Gastrocnemius medialis (tissue), 4 donors: Measurements from ENCODE around the gene H19. TPM values are rescaled to one million over a fixed set of nuclear protein-coding genes. Genes with fewer than 3 reads are reported as not detected.

Experiments used
- ATAC-seq, 2 donors: fragments of 150-250 bp; one replicate each; pipeline ENCODE4 v1.9.1; 2016
- DNase-seq, 2 donors: peaks; one replicate each; pipeline ENCODE4 v3.0.0-alpha.2; 2019
- H3K27ac ChIP-seq, 4 donors: fragments of 200-600 bp; sonication (generic); 1 replicate in 1 of 4; 2 replicates in 3 of 4; pipeline ENCODE4 v1.5.1; 2016 to 2018; ENCODE audit warnings: mild to moderate bottlenecking in 2 of 4, moderate library complexity in 1 of 4
- H3K27me3 ChIP-seq, 3 donors: fragments of 200-600 bp; sonication (generic) in 2 of 3; 1 replicate in 1 of 3; 2 replicates in 2 of 3; pipeline versions ENCODE4 v1.5.1 to v1.6.0; 2016 to 2019; ENCODE audit warnings: mild to moderate bottlenecking in 1 of 3, moderate library complexity in 1 of 3
- H3K36me3 ChIP-seq, 2 donors: fragments of 200-600 bp; sonication (generic) in 1 of 2; one replicate each; pipeline ENCODE4 v1.5.1; 2017 to 2018
- H3K4me1 ChIP-seq, 2 donors: fragments of 200-600 bp; sonication (generic) in 1 of 2; one replicate each; pipeline ENCODE4 v1.5.1; 2016 to 2017; ENCODE audit warnings: mild to moderate bottlenecking in 2 of 2
- H3K4me3 ChIP-seq, 4 donors: fragments of 200-600 bp; sonication (generic) in 3 of 4; 1 replicate in 1 of 4; 2 replicates in 3 of 4; pipeline ENCODE4 v1.5.1; 2016 to 2019; ENCODE audit warnings: mild to moderate bottlenecking in 2 of 4
- H3K9me3 ChIP-seq, 3 donors: fragments of 200-600 bp; sonication (generic) in 2 of 3; 1 replicate in 1 of 3; 2 replicates in 2 of 3; pipeline ENCODE4 v1.5.1; 2016 to 2019
- POLR2A ChIP-seq, 2 donors: fragments of 450-650 bp; IDR thresholded peaks; one replicate each; pipeline ENCODE4 v1.6.1; 2017; ENCODE audit warnings: antibody characterized with exemption in 2 of 2, mild to moderate bottlenecking in 2 of 2, moderate library complexity in 2 of 2
- in situ Hi-C, 4 donors: fragments of 200-750 bp; cut with MboI; loops; one replicate each; pipeline versions ENCODE4 v1.15.0 to v1.8.0; 2017; ENCODE audit warnings: low sequenced_read_pairs in 4 of 4
- intact Hi-C: fragments of 100-400 bp; cut with DNase I; formaldehyde crosslinking; loops from one replicate; pipeline ENCODE4 v1.15.1; 2023; ENCODE audit warnings: low total_unique reads
- total RNA-seq, 4 donors: library from RNA; depleted of rRNA; stranded (reverse); fragments of >200 nt; gene quantifications; one replicate each; pipeline versions ENCODE4 v1.1.0 to v1.2.3, GENCODE V29; 2016
- TF ChIP-seq, protein P1 (sequence below), 5 experiments: fragments of 450-650 bp in 3 of 5; fragments of 200-600 bp in 2 of 5; sonication (generic) in 2 of 5; IDR thresholded peaks in 4 of 5; conservative IDR thresholded peaks in 1 of 5; 1 replicate in 4 of 5; 2 replicates in 1 of 5; pipeline ENCODE4 v1.5.1; 2016 to 2019; ENCODE audit warnings: antibody characterized with exemption in 5 of 5, mild to moderate bottlenecking in 3 of 5, moderate library complexity in 3 of 5

H19 gene
- total RNA-seq, 4 donors from 2014 or later: 1,088 to 2,877 (median 2,059) TPM

DNA sequence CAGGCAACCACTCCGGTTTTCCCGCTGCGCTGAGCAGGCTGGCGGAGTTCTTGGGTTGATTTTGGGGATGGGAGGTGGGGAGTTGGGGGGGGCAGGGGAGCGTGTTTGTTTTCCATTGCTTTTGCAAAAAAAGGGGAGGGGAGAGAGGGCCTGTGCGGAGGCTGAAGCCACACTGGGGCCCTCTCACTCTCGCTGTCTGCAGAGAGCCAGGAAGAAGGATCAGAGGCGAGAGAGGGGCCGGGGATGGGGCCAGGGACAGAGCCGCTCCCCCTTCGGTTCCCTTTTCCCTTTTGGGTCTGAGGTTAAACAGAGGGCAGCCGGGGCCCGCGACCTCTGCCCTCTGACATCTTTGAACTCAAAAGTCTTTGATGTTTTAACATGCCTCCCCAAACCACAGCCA, 17.4 kb upstream of the H19 start:
- DNase-seq: no peak
- H3K4me3 ChIP-seq: no peak overlapping the region
- in situ Hi-C loops: no loop called here
- intact Hi-C loops: no loop called here
- no peaks in the 10 kb centered on the region for H3K9me3 ChIP-seq
- H3K4me1 ChIP-seq: no peaks in the 10 kb centered on the region
- H3K27me3 ChIP-seq: no peaks in the 10 kb centered on the region
- TF ChIP-seq POLR2A (IDR thresholded peaks at IDR 0.05): no peak
- TF ChIP-seq, protein P1, sequence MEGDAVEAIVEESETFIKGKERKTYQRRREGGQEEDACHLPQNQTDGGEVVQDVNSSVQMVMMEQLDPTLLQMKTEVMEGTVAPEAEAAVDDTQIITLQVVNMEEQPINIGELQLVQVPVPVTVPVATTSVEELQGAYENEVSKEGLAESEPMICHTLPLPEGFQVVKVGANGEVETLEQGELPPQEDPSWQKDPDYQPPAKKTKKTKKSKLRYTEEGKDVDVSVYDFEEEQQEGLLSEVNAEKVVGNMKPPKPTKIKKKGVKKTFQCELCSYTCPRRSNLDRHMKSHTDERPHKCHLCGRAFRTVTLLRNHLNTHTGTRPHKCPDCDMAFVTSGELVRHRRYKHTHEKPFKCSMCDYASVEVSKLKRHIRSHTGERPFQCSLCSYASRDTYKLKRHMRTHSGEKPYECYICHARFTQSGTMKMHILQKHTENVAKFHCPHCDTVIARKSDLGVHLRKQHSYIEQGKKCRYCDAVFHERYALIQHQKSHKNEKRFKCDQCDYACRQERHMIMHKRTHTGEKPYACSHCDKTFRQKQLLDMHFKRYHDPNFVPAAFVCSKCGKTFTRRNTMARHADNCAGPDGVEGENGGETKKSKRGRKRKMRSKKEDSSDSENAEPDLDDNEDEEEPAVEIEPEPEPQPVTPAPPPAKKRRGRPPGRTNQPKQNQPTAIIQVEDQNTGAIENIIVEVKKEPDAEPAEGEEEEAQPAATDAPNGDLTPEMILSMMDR (IDR thresholded peaks at IDR 0.05 in 4 of 5, conservative IDR thresholded peaks at IDR 0.05 in 1 of 5): no peak
- ATAC-seq: no peak
- no peaks in the 10 kb centered on the region for H3K36me3 ChIP-seq
- no peak overlapping the region for H3K27ac ChIP-seq

DNA sequence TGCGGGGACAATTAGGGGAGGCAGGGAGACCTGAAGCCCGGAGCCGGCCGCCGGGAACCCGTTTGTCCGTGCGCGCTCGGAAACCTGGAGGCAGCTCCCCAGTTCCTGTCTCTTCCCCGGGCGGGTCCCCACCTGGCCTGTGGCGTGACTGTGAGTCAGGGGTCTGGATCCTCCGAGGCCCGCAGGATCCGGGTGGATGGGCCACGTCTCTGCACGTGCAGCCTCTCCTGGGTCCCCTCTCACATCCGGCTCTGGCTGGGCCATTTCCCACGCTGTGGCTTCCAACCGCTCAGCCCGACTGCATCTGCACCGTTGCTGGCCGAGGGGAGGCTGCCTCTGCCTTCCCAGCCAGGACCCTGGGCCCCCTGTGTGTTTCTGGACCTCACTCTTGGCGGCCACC, 14.8 kb upstream of the H19 start:
- no peak overlapping the region for H3K27ac ChIP-seq
- TF ChIP-seq POLR2A (IDR thresholded peaks at IDR 0.05): no peak
- TF ChIP-seq, protein P1 (IDR thresholded peaks at IDR 0.05 in 4 of 5, conservative IDR thresholded peaks at IDR 0.05 in 1 of 5): no peak
- no peak for ATAC-seq

DNA sequence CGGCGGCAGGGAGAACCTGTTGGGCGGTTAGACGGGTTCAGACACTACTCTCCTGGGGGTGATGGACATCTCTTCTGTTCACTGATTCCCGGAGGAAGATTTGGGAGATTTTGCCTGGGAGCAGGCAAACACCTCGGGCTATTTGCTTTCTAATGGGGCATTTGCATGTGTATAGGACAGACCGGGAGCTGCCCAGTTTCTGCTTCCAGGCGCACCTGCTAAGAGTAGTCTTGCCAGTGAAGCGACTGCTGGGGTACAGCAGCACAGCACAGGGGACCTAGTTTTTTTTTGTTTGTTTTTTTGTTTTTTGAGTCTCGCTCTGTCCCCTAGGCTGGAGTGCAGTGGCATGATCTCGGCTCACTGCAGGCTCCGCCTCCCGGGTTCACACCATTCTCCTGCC, 6.8 kb upstream of the H19 start:
- in situ Hi-C loops: no loop called here
- DNase-seq: no peak
- intact Hi-C loops: no loop called here
- TF ChIP-seq POLR2A (IDR thresholded peaks at IDR 0.05): no peak
- TF ChIP-seq, protein P1 (IDR thresholded peaks at IDR 0.05 in 4 of 5, conservative IDR thresholded peaks at IDR 0.05 in 1 of 5): no peak
- Histone ChIP-seq H3K27ac (no peak overlapping the region), H3K4me3 (no peak overlapping the region), H3K9me3 (no peaks in the 10 kb centered on the region), H3K27me3 (no peaks in the 10 kb centered on the region), H3K4me1 (no peaks in the 10 kb centered on the region), H3K36me3 (no peaks in the 10 kb centered on the region)
- ATAC-seq: no peak

More for the DNA sequence above, 14.8 kb upstream of the H19 start:
- intact Hi-C loops: no loop called here
- Histone ChIP-seq H3K27me3 (no peaks in the 10 kb centered on the region), H3K36me3 (no peaks in the 10 kb centered on the region), H3K4me1 (no peaks in the 10 kb centered on the region), H3K4me3 (no peak overlapping the region), H3K9me3 (no peaks in the 10 kb centered on the region)
- no peak for DNase-seq
- in situ Hi-C loops: no loop called here

DNA sequence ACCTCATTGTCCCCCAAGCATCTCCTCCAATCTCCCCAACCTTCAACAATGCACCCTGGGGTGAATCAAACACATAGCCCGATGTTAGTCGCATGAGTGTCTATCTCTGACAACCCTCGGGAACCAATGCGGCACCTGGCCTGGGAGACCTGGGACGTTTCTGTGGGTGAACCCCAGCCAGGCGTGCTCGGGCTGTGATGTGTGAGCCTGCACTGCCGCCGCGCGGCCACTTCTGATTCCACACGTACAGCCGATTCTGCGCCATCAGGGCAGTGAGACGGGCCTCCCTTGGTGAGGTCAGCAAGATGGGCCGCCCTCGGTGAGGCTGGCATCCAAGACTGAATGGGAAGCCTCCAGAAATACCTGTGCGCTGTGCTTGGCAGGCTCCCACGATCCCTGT, 5.2 kb upstream of the H19 start:
- Histone ChIP-seq H3K27ac (no peak overlapping the region), H3K9me3 (no peaks in the 10 kb centered on the region), H3K36me3 (no peaks in the 10 kb centered on the region), H3K4me3 (no peak overlapping the region), H3K4me1 (no peaks in the 10 kb centered on the region), H3K27me3 (no peaks in the 10 kb centered on the region)
- DNase-seq: no peak
- in situ Hi-C loops (no loop called here), intact Hi-C loops (no loop called here)
- ATAC-seq: no peak
- TF ChIP-seq, protein P1 (IDR thresholded peaks at IDR 0.05 in 4 of 5, conservative IDR thresholded peaks at IDR 0.05 in 1 of 5): no peak
- TF ChIP-seq POLR2A (IDR thresholded peaks at IDR 0.05): no peak

DNA sequence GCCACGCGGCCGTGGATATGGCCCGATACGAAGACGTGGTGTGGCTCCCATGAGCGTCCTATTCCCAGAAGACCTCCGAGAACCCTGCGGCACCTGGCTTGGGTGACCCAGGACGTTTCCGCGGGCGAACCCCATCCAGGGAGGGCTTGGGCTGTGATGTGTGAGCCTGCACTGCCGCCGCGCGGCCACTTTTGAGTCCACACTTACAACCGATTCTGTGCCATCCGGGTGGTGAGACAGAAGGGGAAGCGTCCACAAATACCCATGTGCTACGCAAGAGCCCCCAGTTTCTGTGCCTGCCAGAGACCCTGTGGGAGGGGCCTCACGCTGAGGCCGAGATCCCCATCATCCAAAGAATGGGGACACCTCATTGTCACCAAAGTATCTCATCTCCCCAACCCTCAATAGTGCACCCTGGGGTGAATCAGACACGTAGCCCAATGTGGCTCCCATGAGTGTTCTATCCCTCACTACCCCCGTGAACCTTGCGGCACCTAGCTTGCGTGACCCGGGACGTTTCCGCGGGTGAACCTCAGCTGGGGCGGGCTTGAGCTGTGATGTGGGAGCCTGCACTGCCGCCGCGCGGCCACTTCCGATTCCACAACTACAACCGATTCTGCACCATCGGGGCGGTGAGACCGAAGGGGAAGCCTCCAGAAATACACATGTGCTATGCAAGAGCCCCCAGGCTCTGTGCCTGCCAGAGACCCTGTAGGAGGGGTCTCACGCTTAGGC, 4.6 kb upstream of the H19 start:
- DNase-seq (no peak), ATAC-seq (no peak)
- in situ Hi-C loops (no loop called here), intact Hi-C loops (no loop called here)
- Histone ChIP-seq H3K4me1 (no peaks in the 10 kb centered on the region), H3K36me3 (no peaks in the 10 kb centered on the region), H3K4me3 (no peak overlapping the region), H3K9me3 (no peaks in the 10 kb centered on the region), H3K27me3 (no peaks in the 10 kb centered on the region), H3K27ac (no peak overlapping the region)
- TF ChIP-seq, protein P1 (IDR thresholded peaks at IDR 0.05 in 4 of 5, conservative IDR thresholded peaks at IDR 0.05 in 1 of 5): no peak
- no peak for TF ChIP-seq POLR2A (IDR thresholded peaks at IDR 0.05)
